NCI-H748 (cell line): ENCODE measurements around the gene LTBP1.
"Not testable (repeated sequence)": the region's sequence is repeated elsewhere in the genome, so short reads cannot be mapped to it uniquely, and the experiment has no call there.

Experiments used
- DNase-seq: peaks from one replicate; lab custom pipeline; 2025; ENCODE audit not compliant: unreplicated experiment; lab: John Stamatoyannopoulos, UW

LTBP1 gene

GRCh38 chr2:33134086-33134771 lies 187.5 kb downstream of the LTBP1 start:
- no peak for DNase-seq

GRCh38 chr2:33134791-33135560 lies 188.2 kb downstream of the LTBP1 start:
- no peak for DNase-seq

GRCh38 chr2:33135645-33136044 lies 188.9 kb downstream of the LTBP1 start:
- no peak for DNase-seq

- DNase-seq = no peak
Observed at GRCh38 chr2:33136056-33136455, 189.3 kb downstream of the LTBP1 start.

- no peak for DNase-seq
Observed at GRCh38 chr2:33136566-33136965, 189.8 kb downstream of the LTBP1 start.

- no peak for DNase-seq
Observed at GRCh38 chr2:33137331-33137730, 190.6 kb downstream of the LTBP1 start.

GRCh38 chr2:33139949-33140348 lies 193.2 kb downstream of the LTBP1 start:
- no peak for DNase-seq

GRCh38 chr2:33141476-33141875 lies 194.7 kb downstream of the LTBP1 start:
- DNase-seq = no peak

GRCh38 chr2:33142810-33143209 lies 196.1 kb downstream of the LTBP1 start:
- DNase-seq = no peak

GRCh38 chr2:33144243-33144642 lies 197.5 kb downstream of the LTBP1 start:
- DNase-seq = no peak

GRCh38 chr2:33145459-33145858 lies 198.7 kb downstream of the LTBP1 start:
- no peak for DNase-seq

- DNase-seq = no peak
Observed at GRCh38 chr2:33146102-33146501, 199.3 kb downstream of the LTBP1 start.

- DNase-seq = no peak
Observed at GRCh38 chr2:33153008-33153407, 206.3 kb downstream of the LTBP1 start.

GRCh38 chr2:33158482-33159003 lies 211.8 kb downstream of the LTBP1 start:
- no peak for DNase-seq

GRCh38 chr2:33160191-33160590 lies 213.4 kb downstream of the LTBP1 start:
- DNase-seq = no peak

- no peak for DNase-seq
Observed at GRCh38 chr2:33166287-33166881, 219.6 kb downstream of the LTBP1 start.

GRCh38 chr2:33167622-33168245 lies 221.0 kb downstream of the LTBP1 start:
- no peak for DNase-seq

- no peak for DNase-seq
Observed at GRCh38 chr2:33168425-33168824, 221.7 kb downstream of the LTBP1 start.

- no peak for DNase-seq
Observed at GRCh38 chr2:33168922-33169321, 222.2 kb downstream of the LTBP1 start.

GRCh38 chr2:33170251-33170650 lies 223.5 kb downstream of the LTBP1 start:
- DNase-seq = not testable (repeated sequence)

GRCh38 chr2:33177627-33178026 lies 230.9 kb downstream of the LTBP1 start:
- no peak for DNase-seq
